Activated T-cell treated with anti-CD3 and anti-CD28 coated beads, Interleukin-2, amount 50 U/mL, for 48 hours (primary cell): ENCODE measurements around the gene ZNF236.
"Not testable (repeated sequence)": the region's sequence is repeated elsewhere in the genome, so short reads cannot be mapped to it uniquely, and the experiment has no call there.

Experiments used
- DNase-seq, 2 experiments: peaks; one replicate each; pipeline ENCODE4 v3.0.0-alpha.2; 2020

Gene ZNF236

GRCh38 chr18:76953583-76954233 is 131.4 kb downstream of the ZNF236 start:
- DNase-seq = no peak

GRCh38 chr18:76955524-76956170 is 133.3 kb downstream of the ZNF236 start:
- no peak for DNase-seq

DNA sequence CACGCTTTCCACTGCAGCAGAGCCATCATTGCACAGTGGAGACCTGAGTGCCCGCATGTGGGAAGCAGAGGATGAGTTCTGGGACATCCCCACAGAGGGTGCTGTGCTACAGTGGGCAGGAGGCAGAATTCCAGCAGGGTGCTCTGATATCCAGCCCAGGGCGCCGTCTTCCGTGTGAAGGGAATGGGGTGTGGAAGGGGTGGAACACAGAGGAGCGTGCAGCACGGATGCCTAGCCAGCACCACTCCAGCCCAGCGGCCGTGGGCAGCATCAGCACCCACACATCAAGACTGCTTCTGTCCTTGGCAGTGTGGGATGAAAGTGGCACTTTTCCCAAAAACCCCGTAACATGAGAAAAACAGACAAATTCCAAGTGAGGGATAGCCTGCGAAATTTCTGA is 134.3 kb downstream of the ZNF236 start:
- DNase-seq = no peak

DNA sequence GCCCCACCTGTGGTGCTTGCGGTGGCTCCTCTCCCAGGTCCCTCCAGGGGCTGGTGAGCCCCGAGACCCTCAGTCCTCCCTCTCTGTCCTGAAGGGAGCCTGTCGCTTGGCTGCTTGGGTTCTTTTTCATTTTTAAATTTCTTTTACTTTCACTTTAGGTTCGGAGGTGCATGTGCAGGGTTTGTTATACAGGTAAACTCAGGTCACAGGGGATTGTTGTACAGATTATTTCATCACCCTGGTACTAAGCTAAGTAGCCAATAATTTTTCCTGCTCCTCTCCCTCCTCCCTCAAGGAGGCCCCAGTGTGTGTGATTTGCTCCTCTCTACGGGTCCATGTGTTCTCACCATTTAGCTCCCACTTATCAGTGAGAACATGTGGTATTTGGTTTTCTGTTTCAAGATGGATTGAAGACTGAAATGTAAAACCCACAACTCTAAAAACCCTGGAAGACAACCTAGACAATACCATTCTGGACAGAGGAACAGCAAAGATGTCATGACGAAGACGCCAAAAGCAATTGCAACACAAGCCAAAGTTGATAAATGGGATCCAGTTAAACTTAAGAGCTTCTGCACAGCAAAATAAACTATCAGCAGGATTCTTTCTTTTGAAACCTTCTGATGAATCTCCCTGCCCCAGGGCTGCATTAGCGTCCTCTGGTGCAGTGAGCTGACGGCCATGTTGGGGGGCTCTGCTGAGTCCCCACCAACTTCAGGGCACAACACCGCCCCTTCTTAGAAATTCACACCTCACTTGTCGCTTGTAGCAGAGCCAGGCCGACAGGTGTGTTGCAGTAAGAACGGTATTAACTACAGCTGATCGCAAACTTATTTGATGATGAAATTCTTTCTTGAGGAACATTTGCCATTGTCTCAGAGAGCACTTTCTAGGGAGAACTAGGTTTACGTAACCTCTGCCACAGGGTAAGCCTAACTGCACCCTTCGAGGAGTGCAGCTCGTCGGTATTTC is 135.3 kb downstream of the ZNF236 start:
- DNase-seq = no peak

GRCh38 chr18:76958692-76959341 is 136.5 kb downstream of the ZNF236 start:
- DNase-seq = no peak

GRCh38 chr18:76959605-76960004 is 137.2 kb downstream of the ZNF236 start:
- no peak for DNase-seq

GRCh38 chr18:76960528-76961035 is 138.2 kb downstream of the ZNF236 start:
- no peak for DNase-seq

GRCh38 chr18:76962851-76963250 is 140.5 kb downstream of the ZNF236 start:
- no peak for DNase-seq

DNA sequence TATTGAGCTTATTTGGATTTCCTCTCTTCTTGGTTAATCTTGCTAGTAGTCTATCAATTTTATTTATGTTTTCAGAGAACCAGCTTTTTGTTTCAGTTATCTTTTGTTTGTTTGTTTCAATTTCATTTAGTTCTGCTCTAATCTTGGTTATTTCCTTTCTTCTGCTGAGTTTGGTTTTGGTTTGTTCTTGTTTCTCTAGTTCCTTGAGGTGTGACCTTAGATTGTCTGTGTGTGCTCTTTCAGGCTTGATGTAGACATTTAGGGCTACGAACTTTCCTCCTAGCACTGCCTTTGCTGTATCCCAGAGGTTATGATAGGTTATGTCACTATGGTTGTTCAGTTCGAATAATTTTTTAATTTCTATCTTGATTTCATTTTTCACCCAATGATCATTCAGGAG is 141.6 kb downstream of the ZNF236 start:
- DNase-seq = no peak

GRCh38 chr18:76965555-76966151 is 143.3 kb downstream of the ZNF236 start:
- DNase-seq = not testable (repeated sequence)

DNA sequence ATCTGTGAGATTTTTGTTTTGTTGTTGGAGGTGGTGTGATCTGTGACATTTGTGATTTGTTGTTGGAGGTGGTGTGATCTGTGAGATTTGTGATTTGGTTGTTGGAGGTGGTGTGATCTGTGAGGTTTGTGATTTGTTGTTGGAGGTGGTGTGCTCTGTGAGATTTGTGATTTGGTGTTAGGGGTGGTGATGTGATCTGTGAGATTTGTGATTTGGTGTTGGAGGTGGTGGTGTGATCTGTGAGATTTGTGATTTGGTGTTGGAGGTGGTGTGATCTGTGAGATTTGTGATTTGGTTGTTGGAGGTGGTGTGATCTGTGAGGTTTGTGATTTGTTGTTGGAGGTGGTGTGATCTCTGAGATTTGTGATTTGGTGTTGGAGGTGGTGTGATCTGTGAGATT is 144.9 kb downstream of the ZNF236 start:
- DNase-seq = not testable (repeated sequence)

DNA sequence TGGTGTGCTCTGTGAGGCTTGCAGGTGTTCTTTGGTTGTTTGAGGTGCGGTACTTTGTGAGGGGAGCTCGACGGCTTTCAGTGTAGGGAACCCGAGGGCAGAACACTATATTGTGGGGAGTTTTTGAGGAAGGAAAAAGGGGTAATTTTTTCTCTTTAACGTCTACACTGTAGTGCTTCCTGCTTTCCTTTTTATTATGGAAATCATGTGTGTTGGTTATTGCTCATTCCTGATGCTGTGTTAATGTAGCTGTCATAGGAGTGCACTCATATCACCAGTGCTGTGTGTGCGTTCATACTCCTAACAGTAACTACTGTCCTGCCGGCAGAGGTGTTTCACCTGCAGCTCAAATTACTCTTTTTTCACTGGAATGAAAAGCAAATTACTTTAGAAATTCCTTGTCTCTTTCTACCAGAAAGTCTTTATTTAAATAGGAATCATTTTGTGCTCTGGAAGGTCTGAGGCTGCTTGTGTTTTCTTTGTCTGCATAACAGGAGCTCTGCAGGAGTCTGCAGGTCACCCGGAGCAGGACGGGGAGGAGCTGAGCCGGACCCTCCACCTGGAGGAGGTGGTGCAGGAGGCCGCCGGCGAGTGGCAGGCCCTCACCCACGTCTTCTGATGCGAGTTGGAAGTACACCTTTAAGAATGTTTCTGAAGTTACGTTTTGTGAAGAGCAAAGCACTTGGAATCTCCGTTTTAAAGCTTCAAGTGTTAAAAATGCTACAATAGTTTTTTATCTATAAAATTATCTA is 145.5 kb downstream of the ZNF236 start:
- DNase-seq = peak in 1 of 2 experiments; percentile 7

GRCh38 chr18:76970770-76971559 is 148.6 kb downstream of the ZNF236 start:
- peak in 1 of 2 experiments; percentile 20 for DNase-seq

DNA sequence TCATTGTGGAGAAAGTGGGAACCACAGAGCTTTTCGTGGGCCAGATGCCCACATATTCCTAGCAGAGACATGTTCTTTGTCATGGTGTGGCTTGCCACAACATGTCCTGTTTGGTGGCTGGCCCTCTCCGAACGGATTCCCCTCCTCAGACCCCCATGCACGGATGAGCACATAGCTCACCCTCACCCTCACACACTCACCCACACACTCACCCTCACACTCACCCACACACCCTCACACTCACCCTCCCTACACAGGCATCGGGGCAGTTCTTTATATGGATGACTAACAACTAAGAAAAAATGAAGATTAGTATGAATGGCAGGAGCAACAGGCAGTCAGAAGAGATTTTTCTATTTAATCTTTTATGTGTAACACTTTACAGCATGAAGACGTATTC is 149.9 kb downstream of the ZNF236 start:
- peak in 1 of 2 experiments; percentile 11 for DNase-seq

GRCh38 chr18:76972846-76973519 is 150.6 kb downstream of the ZNF236 start:
- DNase-seq = no peak

DNA sequence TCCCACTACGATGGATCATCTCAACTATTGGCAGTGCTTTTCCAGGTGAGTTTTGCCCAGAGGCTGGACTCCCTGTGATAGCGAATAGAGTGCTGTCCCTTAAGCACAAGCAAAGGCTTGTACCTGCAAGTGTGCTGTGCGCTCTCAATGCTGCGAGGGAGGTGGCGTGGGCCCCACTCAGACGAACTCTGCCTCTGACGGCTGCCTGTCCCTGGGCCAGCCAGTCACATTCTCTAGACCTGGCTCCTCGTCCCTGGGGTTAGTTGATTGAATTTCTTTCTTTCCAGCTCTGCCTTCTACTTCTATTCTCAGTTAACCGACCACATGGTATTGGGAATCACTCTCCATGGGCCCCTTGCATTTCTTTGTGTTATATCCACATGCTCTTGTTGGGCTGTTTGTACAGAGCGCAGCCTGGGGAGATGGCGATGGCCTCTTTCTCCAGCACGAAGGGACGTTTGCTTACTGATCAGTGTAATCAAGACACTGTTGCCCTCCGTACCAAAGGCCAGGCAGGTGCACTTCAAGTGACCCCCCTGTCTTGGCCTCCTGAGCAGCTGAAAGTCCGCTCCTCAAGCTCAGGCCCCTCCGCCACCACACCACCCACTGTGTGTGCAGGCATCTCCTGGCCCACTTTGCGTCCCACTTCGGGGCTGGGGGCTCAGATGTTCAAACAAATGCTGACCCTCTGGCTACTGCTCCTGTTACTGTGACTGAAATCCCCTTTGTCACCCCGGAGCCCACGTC is 151.3 kb downstream of the ZNF236 start:
- peak in 1 of 2 experiments; percentile 4 for DNase-seq

DNA sequence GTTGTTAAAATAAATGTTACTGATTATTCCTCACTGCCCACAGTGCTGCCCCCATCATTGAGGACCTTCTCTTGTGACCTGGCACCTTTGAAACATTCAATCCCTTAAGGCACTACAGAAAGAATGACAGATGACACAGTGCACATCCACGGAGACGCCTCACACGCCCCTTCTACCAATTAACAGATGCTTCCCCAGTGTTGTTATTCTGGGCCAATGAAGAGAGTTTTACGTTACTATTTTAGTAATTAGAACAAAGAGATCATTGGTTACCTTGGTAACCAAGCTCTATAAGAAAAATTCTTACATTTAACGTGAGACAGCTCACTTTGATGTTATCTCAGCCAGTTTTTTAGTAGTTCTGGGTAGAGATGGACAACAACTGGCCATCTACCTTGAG is 152.0 kb downstream of the ZNF236 start:
- no peak for DNase-seq

DNA sequence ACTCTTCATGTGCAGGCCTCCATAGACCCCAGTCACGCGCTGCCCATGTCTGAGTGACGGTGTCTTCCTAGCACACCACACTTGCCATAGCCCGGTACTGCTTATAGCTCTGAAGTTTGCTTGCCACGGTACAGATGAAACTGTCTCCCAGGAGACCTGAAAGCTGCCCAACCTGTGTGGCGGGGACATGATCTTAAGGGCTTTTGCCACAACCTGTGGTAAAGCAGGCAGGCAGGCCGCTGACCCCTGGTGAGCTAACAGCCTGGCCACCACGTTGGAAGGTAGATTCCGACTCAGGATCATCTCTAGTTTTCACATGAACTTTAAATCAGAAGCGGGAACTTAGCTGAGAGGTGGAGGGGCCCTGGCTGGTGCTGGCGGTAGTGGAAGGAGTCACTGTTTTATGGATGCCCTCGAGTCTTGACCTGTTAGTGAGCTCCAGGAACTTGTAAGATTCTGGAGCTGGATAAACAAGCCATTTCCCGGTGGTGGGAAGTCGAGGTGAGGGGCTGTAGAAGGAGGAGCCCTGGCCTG is 153.3 kb downstream of the ZNF236 start:
- DNase-seq = peak; percentile 9 to 10

DNA sequence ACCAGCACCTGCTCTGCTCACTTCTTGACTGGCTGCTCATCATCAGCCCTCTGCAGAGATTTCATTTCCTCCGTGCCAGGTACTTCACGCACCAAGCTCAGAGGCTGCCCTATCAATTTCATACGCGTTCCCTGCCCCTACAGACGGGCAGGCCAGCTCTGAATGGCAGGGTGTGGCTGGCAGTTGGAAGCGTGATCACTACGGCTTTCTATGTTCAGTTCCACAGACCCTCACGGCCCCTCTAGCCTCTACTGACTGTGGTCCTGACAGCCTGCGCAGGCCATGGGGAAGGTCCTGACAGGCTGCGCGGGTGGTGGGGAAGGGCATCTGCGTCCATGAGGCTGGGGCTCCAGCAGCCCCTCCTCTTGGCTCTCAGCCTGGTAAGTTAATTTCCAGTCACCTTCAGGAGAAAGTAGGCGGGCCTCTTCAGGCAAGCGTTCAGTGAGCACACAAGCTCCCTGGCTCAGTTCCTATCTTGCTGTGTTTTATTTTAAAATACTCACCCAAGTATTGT is 154.8 kb downstream of the ZNF236 start:
- DNase-seq = peak in 1 of 2 experiments; percentile 11
